Measurements from ENCODE around the gene MMP2. TPM values are rescaled to one million over a fixed set of nuclear protein-coding genes. Genes with fewer than 3 reads are reported as not detected.

MMP2 gene
- total RNA-seq, 1 donor from 2014 or later: 87.4 TPM

DNA sequence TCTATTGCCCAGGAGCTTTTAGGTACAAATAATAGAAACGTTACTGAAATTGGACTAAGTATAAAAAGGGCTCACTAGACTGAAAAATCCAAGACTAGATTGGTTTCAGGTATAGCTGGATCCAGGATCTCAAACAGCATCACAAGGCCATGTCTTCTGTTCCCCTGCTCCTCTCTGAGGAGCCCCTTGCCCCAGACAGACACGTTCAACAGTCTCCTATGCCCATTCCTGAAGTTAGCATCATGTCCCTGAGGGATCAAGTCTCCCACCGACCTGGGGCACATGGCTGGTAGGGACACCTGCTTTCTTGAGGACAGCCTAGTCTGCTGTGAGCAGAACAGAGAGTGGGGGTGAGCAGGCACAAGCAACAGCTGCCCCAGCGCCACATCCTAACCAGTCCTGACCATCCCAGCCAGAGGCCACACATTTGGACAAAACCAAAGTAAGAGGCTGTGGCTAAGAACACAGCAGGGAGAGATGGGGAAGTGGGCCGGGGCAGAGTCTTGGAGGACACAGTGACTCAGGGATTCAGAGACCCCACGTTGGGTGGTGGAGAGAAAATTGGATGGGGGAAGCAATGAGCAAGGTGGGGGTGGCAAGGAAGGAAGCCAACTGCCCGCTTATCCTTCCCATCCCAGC lies 10.5 kb upstream of the MMP2 start:
- DNase-seq: no peak

DNA sequence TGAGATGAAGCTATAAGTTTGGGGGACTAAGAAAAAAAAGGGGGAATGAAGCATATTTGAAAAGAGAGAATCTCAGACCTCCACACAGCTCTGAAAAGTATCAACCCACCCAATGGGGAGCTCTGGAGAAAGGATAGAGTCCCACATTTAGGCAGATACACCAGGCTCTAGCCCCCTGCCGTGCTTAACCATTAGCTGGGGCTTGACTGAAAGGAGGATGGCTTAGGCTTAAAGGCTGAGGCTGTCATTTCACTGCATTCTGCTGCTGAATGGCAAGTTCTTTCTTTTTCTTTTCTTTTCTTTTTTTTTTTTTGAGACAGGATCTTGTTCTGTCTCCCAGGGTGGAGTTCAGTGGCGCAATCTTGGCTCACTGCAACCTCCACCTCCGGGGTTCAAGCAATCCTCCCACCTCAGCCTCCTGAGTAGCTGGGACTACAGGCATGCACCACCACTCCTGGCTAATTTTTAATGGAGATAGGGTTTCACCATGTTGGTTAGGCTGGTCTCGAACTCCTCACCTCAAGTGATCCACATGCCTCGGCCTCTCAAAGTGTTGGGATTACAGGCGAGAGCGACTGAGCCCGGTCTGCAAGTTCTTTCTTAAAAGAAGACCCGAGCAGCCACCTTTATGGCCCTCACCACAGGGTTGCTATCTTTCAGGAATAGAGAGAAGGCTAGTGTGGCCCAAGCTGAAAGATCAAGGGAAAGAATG lies 9.0 kb upstream of the MMP2 start:
- H3K27me3 ChIP-seq (ENCODE audit: low read depth): peaks cover 10% of the 10 kb centered on the region
- no peaks in the 10 kb centered on the region for H3K9me3 ChIP-seq (replicated peaks)
- H3K27ac ChIP-seq (replicated peaks): peak overlapping the region; percentile 12
- no peak for TF ChIP-seq CTCF (IDR thresholded peaks at IDR 0.05; ENCODE audit: borderline replicate concordance)
- intact Hi-C loops (cut with micrococcal nuclease): loop anchor here (5.0 kb wide), 1 partner anchor 232 kb away; no protein-coding TSS in a partner anchor
- peaks cover 11% of the 10 kb centered on the region for H3K4me1 ChIP-seq
- no peaks in the 10 kb centered on the region for H3K36me3 ChIP-seq
- H3K4me3 ChIP-seq: no peak overlapping the region
- DNase-seq: no peak

More for the DNA sequence above, 10.5 kb upstream of the MMP2 start:
- Histone ChIP-seq H3K36me3 (no peaks in the 10 kb centered on the region), H3K27me3 (ENCODE audit: low read depth) (peaks cover 10% of the 10 kb centered on the region), H3K9me3 (replicated peaks) (no peaks in the 10 kb centered on the region), H3K4me1 (peaks cover 9% of the 10 kb centered on the region), H3K4me3 (no peak overlapping the region), H3K27ac (replicated peaks) (no peak overlapping the region)
- no peak for TF ChIP-seq CTCF (IDR thresholded peaks at IDR 0.05; ENCODE audit: borderline replicate concordance)
- intact Hi-C loops (cut with micrococcal nuclease): loop anchor here (5.0 kb wide), 1 partner anchor 234 kb away; no protein-coding TSS in a partner anchor

- H3K4me3 ChIP-seq: no peak overlapping the region
- H3K27ac ChIP-seq (replicated peaks): peak overlapping the region; percentile 12
- intact Hi-C loops (cut with micrococcal nuclease): no loop called here
- peaks cover 13% of the 10 kb centered on the region for H3K4me1 ChIP-seq
- no peak for TF ChIP-seq CTCF (IDR thresholded peaks at IDR 0.05; ENCODE audit: borderline replicate concordance)
- DNase-seq: no peak
- peaks cover 10% of the 10 kb centered on the region for H3K27me3 ChIP-seq (ENCODE audit: low read depth)
- no peaks in the 10 kb centered on the region for H3K9me3 ChIP-seq (replicated peaks)
- no peaks in the 10 kb centered on the region for H3K36me3 ChIP-seq
Measured at GRCh38 chr16:55470533-55471371, 8.2 kb upstream of the MMP2 start.

DNA sequence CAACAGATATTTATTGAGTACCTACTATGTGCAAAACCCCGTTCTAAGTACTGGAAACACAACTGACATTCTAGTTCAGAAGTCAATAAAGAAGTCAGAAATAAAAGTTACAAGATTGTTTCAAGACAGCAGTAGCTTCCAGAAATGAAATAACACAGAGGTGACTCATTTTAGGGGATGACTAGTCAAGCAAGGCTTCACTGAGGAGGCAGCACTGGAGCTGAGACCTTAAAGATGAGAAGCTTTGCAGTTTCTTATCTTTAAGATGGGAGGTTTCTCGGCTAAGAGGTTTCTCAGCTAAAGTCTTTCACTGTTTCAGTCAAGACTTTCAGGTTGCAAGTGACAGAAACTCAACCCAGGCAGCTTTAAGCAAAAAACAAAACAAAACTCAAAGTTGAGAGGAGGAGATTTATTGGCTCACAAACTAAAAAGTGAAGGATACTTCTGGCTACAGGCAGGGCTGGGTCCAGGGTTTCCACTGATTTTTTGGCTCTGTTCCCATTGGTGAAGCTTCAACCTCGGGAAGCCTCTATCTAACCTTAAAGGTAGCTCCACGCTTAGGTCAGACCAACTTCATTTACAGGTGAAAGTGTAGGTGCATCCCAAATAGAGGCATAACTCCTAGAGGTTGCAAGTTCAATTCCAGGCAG lies 7.4 kb upstream of the MMP2 start:
- no peaks in the 10 kb centered on the region for H3K36me3 ChIP-seq
- peaks cover 10% of the 10 kb centered on the region for H3K27me3 ChIP-seq (ENCODE audit: low read depth)
- no peak for DNase-seq
- no peak for TF ChIP-seq CTCF (IDR thresholded peaks at IDR 0.05; ENCODE audit: borderline replicate concordance)
- H3K9me3 ChIP-seq (replicated peaks): no peaks in the 10 kb centered on the region
- H3K27ac ChIP-seq (replicated peaks): no peak overlapping the region
- no peak overlapping the region for H3K4me3 ChIP-seq
- intact Hi-C loops (cut with micrococcal nuclease): no loop called here
- H3K4me1 ChIP-seq: peaks cover 15% of the 10 kb centered on the region

DNA sequence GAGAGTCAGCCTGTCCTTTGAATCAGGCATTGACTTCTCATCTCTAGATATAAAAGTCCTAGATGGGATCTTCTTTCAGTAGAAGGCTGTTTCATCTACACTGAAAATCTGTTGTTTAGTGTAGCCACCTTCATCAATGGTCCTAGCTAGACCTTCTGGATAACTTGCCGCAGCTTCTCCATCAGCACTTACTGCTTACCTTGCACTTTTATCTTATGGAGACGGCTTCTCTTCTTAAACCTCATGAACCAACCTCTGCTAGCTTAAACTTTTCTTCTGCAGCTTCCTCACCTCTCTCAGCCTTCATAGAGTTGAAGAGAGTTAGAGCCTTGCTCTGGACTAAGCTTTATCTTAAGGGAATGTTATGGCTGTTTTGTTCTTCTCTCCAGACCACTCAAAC lies 5.4 kb upstream of the MMP2 start:
- Histone ChIP-seq H3K27me3 (ENCODE audit: low read depth) (peaks cover 12% of the 10 kb centered on the region), H3K4me3 (no peak overlapping the region), H3K27ac (replicated peaks) (no peak overlapping the region), H3K36me3 (no peaks in the 10 kb centered on the region), H3K9me3 (replicated peaks) (no peaks in the 10 kb centered on the region), H3K4me1 (peaks cover 31% of the 10 kb centered on the region)
- no peak for TF ChIP-seq CTCF (IDR thresholded peaks at IDR 0.05; ENCODE audit: borderline replicate concordance)
- intact Hi-C loops (cut with micrococcal nuclease): no loop called here
- no peak for DNase-seq
